Measurements from ENCODE around the gene EHMT2. TPM values are rescaled to one million over a fixed set of nuclear protein-coding genes. Genes with fewer than 3 reads are reported as not detected.
"Not testable (repeated sequence)": the region's sequence is repeated elsewhere in the genome, so short reads cannot be mapped to it uniquely, and the experiment has no call there.

EHMT2 gene
- total RNA-seq, 4 donors from 2014 or later: 13.8 to 72.4 (median 66.2) TPM

- Histone ChIP-seq H3K4me1 (no peaks in the 10 kb centered on the region), H3K36me3 (no peaks in the 10 kb centered on the region), H3K9me3 (no peaks in the 10 kb centered on the region), H3K27me3 (no peaks in the 10 kb centered on the region), H3K4me3 (no peak overlapping the region), H3K27ac (no peak overlapping the region)
- DNase-seq: no peak
- TF ChIP-seq CTCF (IDR thresholded peaks at IDR 0.05) (no peak), POLR2A (IDR thresholded peaks at IDR 0.05) (no peak)
- intact Hi-C loops (cut with DNase I; ENCODE audit: low total_unique reads): no loop called here
Measured at GRCh38 chr6:31870385-31870921, 27.0 kb downstream of the EHMT2 start.

- DNase-seq: no peak
- H3K9me3 ChIP-seq: no peaks in the 10 kb centered on the region
- H3K27ac ChIP-seq: no peak overlapping the region
- no peak overlapping the region for H3K4me3 ChIP-seq
- H3K27me3 ChIP-seq: no peaks in the 10 kb centered on the region
- no peaks in the 10 kb centered on the region for H3K36me3 ChIP-seq
- TF ChIP-seq CTCF (IDR thresholded peaks at IDR 0.05): no peak
- no peak for TF ChIP-seq POLR2A (IDR thresholded peaks at IDR 0.05)
- H3K4me1 ChIP-seq: no peaks in the 10 kb centered on the region
- intact Hi-C loops (cut with DNase I; ENCODE audit: low total_unique reads): no loop called here
Measured at GRCh38 chr6:31869343-31869742, 28.2 kb downstream of the EHMT2 start.

GRCh38 chr6:31868658-31868971 lies 28.9 kb downstream of the EHMT2 start:
- DNase-seq; intact Hi-C loops (cut with DNase I; ENCODE audit: low total_unique reads); H3K4me3 ChIP-seq; H3K9me3 ChIP-seq; H3K27ac ChIP-seq; H3K36me3 ChIP-seq; H3K27me3 ChIP-seq; H3K4me1 ChIP-seq: not testable (repeated sequence)

- Histone ChIP-seq H3K4me1 (peaks cover 0 to 4% of the 10 kb centered on the region in 2 donors), H3K9me3 (no peaks in the 10 kb centered on the region), H3K36me3 (no peaks in the 10 kb centered on the region), H3K27ac (no peak overlapping the region), H3K4me3 (no peak overlapping the region), H3K27me3 (no peaks in the 10 kb centered on the region)
- intact Hi-C loops (cut with DNase I; ENCODE audit: low total_unique reads): no loop called here
- TF ChIP-seq POLR2A (IDR thresholded peaks at IDR 0.05): no peak
- no peak for TF ChIP-seq CTCF (IDR thresholded peaks at IDR 0.05)
- no peak for DNase-seq
Measured at GRCh38 chr6:31865205-31866118, 32.0 kb downstream of the EHMT2 start.

- peaks cover 0 to 4% of the 10 kb centered on the region in 2 donors for H3K4me1 ChIP-seq
- TF ChIP-seq CTCF (IDR thresholded peaks at IDR 0.05) (no peak), POLR2A (IDR thresholded peaks at IDR 0.05) (no peak)
- intact Hi-C loops (cut with DNase I; ENCODE audit: low total_unique reads): no loop called here
- H3K27me3 ChIP-seq: no peaks in the 10 kb centered on the region
- no peak overlapping the region for H3K4me3 ChIP-seq
- no peak for DNase-seq
- H3K27ac ChIP-seq: no peak overlapping the region
- no peaks in the 10 kb centered on the region for H3K36me3 ChIP-seq
- no peaks in the 10 kb centered on the region for H3K9me3 ChIP-seq
Measured at GRCh38 chr6:31864818-31865204, 32.7 kb downstream of the EHMT2 start.

- H3K27me3 ChIP-seq; H3K9me3 ChIP-seq; H3K4me1 ChIP-seq; H3K36me3 ChIP-seq; intact Hi-C loops (cut with DNase I; ENCODE audit: low total_unique reads); DNase-seq: not testable (repeated sequence)
- H3K4me3 ChIP-seq: peak overlapping the region; percentile 37 to 90
- H3K27ac ChIP-seq: peak overlapping the region; percentile 85 to 95
Measured at GRCh38 chr6:31864123-31864562, 33.4 kb downstream of the EHMT2 start.
